ENCODE data around the gene MKRN2.

DNA sequence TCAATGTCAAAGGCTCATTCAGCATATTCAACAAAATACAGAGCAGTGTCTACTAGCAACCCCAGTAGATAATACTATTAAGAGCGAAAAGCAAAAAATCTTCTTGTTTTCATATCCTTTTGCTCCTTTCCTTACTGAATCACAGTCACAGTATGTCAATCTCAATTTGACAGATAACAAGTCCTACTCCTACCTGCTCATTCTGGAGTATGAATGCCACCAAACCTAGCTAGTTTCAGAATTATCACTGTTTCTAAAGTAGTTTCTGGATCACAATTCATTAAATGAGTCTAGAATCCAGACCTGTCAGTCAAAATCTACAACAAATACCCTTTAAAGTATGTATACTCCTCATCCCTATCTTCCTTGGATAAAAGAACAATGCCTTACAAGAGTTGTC lies 51.5 kb downstream of the MKRN2 start:
- TF ChIP-seq, protein P1, sequence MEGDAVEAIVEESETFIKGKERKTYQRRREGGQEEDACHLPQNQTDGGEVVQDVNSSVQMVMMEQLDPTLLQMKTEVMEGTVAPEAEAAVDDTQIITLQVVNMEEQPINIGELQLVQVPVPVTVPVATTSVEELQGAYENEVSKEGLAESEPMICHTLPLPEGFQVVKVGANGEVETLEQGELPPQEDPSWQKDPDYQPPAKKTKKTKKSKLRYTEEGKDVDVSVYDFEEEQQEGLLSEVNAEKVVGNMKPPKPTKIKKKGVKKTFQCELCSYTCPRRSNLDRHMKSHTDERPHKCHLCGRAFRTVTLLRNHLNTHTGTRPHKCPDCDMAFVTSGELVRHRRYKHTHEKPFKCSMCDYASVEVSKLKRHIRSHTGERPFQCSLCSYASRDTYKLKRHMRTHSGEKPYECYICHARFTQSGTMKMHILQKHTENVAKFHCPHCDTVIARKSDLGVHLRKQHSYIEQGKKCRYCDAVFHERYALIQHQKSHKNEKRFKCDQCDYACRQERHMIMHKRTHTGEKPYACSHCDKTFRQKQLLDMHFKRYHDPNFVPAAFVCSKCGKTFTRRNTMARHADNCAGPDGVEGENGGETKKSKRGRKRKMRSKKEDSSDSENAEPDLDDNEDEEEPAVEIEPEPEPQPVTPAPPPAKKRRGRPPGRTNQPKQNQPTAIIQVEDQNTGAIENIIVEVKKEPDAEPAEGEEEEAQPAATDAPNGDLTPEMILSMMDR (IDR thresholded peaks at IDR 0.05; ENCODE audit: borderline replicate concordance, extremely low read depth, low read length, poor library complexity, severe bottlenecking), result no peak
- TF ChIP-seq EZH2 (IDR thresholded peaks at IDR 0.05; ENCODE audit: borderline replicate concordance, low read depth, low read length, severe bottlenecking), result no peak
